ENCODE data around the gene SLFN12L. TPM values are rescaled to one million over a fixed set of nuclear protein-coding genes. Genes with fewer than 3 reads are reported as not detected.

Gene SLFN12L
- 1 to 10 TPM in 1 of 2 donors, under 1 TPM in 1; 0.86 to 1.0 TPM for total RNA-seq

- Histone ChIP-seq H3K27ac (peak within 1 kb of the TSS; percentile 34), H3K4me1 (no peaks in the 10 kb centered on the region), H3K36me3 (no peaks in the 10 kb centered on the region), H3K27me3 (no peaks in the 10 kb centered on the region), H3K9ac (ENCODE audit: low read depth in 2 of 2, low read length in 2 of 2) (no peak within 1 kb of the TSS), H3K9me3 (no peaks in the 10 kb centered on the region), H3K4me3 (no peak within 1 kb of the TSS)
- no peak for TF ChIP-seq CTCF (IDR thresholded peaks at IDR 0.05)
- intact Hi-C loops (cut with DNase I) = loop anchor here (10.0 kb wide), 1 partner anchor 363 kb away; no protein-coding TSS in a partner anchor
- DNase-seq = no peak
Measured at GRCh38 chr17:35537601-35538141, at the start of gene SLFN12L. Gene SLFN12L (minus strand): TSS chr17:35537678. CDS start chr17:35522364, 15,314 bp downstream.

GRCh38 chr17:35586569-35587073 lies 49.1 kb upstream of the SLFN12L start:
- peak overlapping the region; percentile 89 to 99 for H3K9ac ChIP-seq (ENCODE audit: low read depth in 2 of 2, low read length in 2 of 2)
- intact Hi-C loops (cut with DNase I) = no loop called here
- peak; percentile 21 for DNase-seq

GRCh38 chr17:35584061-35584460 lies 46.6 kb upstream of the SLFN12L start:
- H3K27me3 ChIP-seq = no peaks in the 10 kb centered on the region
- intact Hi-C loops (cut with DNase I) = no loop called here
- no peaks in the 10 kb centered on the region for H3K36me3 ChIP-seq
- H3K4me3 ChIP-seq = no peak overlapping the region
- H3K4me1 ChIP-seq = peaks cover 6% of the 10 kb centered on the region
- TF ChIP-seq CTCF (IDR thresholded peaks at IDR 0.05) = no peak
- DNase-seq = no peak
- H3K9ac ChIP-seq (ENCODE audit: low read depth in 2 of 2, low read length in 2 of 2) = no peak overlapping the region
- no peak overlapping the region for H3K27ac ChIP-seq
- H3K9me3 ChIP-seq = no peaks in the 10 kb centered on the region

More at GRCh38 chr17:35586569-35587073, 49.1 kb upstream of the SLFN12L start:
- H3K9me3 ChIP-seq = no peaks in the 10 kb centered on the region
- peak overlapping the region; percentile 69 for H3K4me3 ChIP-seq
- H3K36me3 ChIP-seq = no peaks in the 10 kb centered on the region
- no peaks in the 10 kb centered on the region for H3K27me3 ChIP-seq
- TF ChIP-seq CTCF (IDR thresholded peaks at IDR 0.05) = no peak
- H3K27ac ChIP-seq = peak overlapping the region; percentile 88
- peaks cover 4% of the 10 kb centered on the region for H3K4me1 ChIP-seq

GRCh38 chr17:35578929-35579432 lies 41.5 kb upstream of the SLFN12L start:
- intact Hi-C loops (cut with DNase I) = no loop called here
- DNase-seq = no peak

More at GRCh38 chr17:35578929-35579432, 41.5 kb upstream of the SLFN12L start:
- peaks cover 8% of the 10 kb centered on the region for H3K4me1 ChIP-seq
- H3K9me3 ChIP-seq = no peaks in the 10 kb centered on the region
- peak overlapping the region; percentile 91 to 95 for H3K9ac ChIP-seq (ENCODE audit: low read depth in 2 of 2, low read length in 2 of 2)
- H3K27ac ChIP-seq = peak overlapping the region; percentile 76
- no peaks in the 10 kb centered on the region for H3K27me3 ChIP-seq
- H3K36me3 ChIP-seq = no peaks in the 10 kb centered on the region
- H3K4me3 ChIP-seq = peak overlapping the region; percentile 59
- TF ChIP-seq CTCF (IDR thresholded peaks at IDR 0.05) = no peak
